22Rv1 (cell line): ENCODE results near the gene HIVEP3.

Experiments
- ZFX ChIP-seq: fragments of 450-650 bp; IDR thresholded peaks from 2 replicates; pipeline ENCODE4 v1.6.1; 2017; ENCODE audit warnings: antibody characterized with exemption, borderline replicate concordance
- TF ChIP-seq, protein P1 (sequence below): fragments of 450-650 bp; IDR thresholded peaks from 2 replicates; pipeline ENCODE4 v1.5.1; 2017; ENCODE audit warnings: mild to moderate bottlenecking

DNA sequence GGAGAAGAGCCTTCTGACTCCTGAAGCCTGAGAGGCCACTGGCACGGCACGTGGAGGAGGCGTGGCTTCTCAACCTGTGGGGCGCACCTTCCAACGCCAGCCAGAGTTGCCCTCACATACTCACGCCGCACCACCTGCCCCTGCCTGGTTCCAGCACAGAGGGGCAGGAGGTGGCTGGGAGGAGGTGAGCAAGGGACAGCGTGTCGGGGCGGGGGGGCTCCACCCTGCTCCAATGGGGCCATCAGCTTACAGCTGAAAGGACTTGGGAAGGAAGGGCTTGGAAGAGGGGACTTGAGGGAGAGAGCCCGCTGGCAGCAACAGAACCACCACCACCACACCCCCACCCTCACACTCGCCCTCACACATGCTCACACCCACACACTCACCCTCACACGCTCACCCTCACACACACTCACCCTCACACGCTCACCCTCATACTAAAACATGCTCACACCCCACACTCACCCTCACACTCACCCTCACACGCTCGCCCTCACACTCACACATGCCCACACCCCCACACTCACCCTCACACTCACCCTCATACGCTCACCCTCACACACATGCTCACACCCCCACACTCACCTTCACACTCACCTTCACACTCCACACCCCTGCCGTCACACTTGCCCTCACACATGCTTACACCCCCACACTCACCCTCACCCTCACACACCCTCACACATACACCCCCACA lies 392.7 kb downstream of the HIVEP3 start:
- TF ChIP-seq, protein P1, sequence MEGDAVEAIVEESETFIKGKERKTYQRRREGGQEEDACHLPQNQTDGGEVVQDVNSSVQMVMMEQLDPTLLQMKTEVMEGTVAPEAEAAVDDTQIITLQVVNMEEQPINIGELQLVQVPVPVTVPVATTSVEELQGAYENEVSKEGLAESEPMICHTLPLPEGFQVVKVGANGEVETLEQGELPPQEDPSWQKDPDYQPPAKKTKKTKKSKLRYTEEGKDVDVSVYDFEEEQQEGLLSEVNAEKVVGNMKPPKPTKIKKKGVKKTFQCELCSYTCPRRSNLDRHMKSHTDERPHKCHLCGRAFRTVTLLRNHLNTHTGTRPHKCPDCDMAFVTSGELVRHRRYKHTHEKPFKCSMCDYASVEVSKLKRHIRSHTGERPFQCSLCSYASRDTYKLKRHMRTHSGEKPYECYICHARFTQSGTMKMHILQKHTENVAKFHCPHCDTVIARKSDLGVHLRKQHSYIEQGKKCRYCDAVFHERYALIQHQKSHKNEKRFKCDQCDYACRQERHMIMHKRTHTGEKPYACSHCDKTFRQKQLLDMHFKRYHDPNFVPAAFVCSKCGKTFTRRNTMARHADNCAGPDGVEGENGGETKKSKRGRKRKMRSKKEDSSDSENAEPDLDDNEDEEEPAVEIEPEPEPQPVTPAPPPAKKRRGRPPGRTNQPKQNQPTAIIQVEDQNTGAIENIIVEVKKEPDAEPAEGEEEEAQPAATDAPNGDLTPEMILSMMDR, result no peak
- no peak for TF ChIP-seq ZFX
